GM18502 (cell line): ENCODE data around the gene OVCA2.

Experiments used
- ATAC-seq: cut with Tn5 transposase; IDR thresholded peaks from one replicate; pipeline ENCODE4 v1.9.1; 2021; ENCODE audit warnings: mild to moderate bottlenecking; ENCODE audit not compliant: unreplicated experiment, poor library complexity

The OVCA2 gene

GRCh38 chr17:2041561-2042389, at the start of gene OVCA2:
TSS of gene OVCA2 (plus strand) at chr17:2042022. CDS start at chr17:2042048, 26 bp downstream.
- peak; percentile 87 for ATAC-seq

DNA sequence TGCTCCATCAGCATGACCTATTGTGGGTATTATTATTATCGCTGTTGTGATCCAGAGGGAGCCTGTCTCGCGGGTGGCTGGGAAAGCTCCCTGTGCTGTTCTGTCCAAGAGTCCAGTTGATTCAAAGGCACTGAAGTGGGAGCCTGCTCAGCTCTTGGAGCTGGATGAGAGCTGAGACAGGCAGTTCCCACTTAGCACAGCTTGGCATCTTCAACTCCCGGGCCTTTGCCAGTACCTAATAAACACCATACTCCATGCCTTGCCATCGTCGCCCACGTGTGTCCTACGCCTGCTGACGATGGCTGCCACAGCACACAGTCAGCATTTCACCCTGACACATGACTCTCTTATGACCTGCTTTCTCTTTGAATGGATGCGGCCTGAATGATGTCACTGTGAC, 49.3 kb upstream of the OVCA2 start:
- no peak for ATAC-seq

- no peak for ATAC-seq
Observed at GRCh38 chr17:1994707-1995106, 47.1 kb upstream of the OVCA2 start.

- no peak for ATAC-seq
Observed at GRCh38 chr17:1995321-1995892, 46.4 kb upstream of the OVCA2 start.

DNA sequence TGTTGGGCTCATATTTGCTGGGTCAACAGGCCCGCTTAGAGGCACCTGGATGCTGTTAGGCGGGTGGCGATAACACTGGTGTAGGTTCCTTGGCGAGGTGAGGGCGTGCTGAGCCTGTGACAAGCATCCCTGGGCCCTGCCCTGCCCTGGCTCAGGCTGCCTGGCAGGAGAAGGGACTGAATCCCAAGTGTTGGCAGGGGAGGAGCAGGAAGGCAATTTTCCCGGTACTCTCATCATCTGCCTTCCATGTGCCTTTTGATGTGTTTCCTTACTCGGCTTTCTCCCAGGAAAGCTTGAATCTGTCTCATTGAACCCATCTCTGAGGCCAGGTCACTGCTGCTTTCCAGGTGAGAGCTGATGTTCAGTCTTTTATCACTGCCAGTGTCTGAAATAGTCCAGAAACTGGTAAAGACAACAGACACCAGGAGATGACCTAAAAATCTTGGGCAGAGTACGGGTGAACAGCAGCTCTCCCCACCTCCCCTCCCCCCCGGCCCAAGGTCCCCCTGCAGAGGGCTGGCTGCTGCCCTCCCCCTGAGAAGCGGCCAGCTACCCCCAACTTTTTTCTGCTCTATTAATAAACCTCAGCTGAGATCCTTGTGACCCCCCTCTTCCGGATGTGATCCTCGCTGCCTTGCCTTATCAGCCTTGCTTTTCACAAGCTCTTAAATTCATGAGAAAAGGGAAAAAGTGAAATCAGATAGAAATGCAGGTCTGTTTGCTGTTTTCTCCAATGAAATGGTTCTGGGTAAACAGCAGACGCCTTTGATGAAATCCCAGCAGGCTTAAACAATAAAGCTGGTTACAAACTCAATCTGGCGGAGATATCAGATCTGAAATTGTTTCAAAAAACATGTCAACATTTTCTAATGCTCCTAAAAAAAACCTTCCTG, 45.7 kb upstream of the OVCA2 start:
- ATAC-seq: no peak

GRCh38 chr17:1996800-1997288, 45.0 kb upstream of the OVCA2 start:
- ATAC-seq: no peak

DNA sequence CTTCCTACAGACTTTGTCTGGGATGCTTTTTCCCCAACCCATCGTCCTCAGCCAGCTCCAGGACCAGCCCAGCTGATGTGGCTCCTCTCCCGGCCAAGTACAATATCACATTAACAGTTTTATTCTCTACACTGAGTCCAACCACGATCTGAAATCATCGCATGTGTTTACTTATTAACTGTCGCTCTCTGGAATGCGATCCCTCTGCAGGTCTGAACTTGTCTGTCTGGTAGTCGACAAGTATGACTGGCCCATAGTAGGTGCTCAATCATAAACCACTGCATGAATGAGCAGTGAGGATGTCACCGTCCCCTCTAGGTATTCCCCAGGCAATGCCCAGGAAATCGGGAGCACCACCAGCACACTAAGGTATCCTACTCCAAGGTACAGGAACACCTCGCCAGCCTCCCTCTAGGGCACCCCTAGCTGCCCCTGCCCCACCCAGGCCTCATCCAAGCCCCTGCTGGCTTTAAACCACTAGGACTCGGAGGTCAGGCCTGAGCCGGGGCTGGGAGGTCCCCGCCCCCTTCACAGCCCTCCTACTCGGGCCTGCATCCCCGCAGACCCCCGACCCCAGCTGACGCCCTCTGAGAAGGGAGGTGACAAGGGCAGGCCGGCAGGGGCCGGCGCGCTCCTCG, 44.4 kb upstream of the OVCA2 start:
- ATAC-seq: no peak

DNA sequence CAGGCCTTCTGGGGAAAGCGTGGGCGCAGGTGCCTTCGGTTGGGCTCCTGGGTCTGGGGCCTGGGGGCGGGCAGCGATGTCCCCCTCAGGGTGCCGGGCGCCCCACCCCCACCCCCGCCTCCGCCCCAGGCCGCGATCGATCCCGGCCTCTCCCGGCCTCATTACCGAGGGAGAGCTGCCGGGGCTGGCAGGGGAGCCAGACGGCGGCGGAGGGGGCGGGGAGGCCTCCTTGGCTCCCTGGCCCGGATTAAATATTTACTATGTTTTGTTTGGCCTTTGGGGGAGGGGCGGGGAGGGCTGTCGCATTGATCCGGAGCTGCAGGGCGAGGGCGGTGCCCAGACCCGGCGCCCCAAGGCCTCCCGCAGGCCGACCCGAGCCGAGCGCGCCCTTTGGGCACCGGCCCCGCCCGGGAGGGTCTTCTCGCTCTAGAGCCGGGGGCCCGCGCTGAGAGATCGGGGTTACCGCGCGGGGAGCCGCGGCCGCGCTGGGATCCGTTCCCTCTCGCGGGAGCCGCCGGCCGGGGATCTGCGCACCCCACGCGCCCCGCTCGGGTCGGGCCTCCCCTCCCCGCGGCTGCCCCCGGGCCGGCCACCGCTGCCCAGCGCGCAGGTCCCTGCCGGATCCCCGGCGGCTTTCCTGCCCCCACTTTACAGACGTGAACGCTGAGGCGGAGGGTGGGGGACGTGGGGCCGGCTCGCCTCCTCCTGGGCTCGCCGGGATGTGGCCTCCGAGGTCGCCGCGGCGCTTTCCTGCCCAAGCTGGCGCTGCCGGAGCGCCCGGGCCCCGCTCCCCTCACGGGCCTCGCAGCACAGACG, 43.7 kb upstream of the OVCA2 start:
- ATAC-seq: no peak

DNA sequence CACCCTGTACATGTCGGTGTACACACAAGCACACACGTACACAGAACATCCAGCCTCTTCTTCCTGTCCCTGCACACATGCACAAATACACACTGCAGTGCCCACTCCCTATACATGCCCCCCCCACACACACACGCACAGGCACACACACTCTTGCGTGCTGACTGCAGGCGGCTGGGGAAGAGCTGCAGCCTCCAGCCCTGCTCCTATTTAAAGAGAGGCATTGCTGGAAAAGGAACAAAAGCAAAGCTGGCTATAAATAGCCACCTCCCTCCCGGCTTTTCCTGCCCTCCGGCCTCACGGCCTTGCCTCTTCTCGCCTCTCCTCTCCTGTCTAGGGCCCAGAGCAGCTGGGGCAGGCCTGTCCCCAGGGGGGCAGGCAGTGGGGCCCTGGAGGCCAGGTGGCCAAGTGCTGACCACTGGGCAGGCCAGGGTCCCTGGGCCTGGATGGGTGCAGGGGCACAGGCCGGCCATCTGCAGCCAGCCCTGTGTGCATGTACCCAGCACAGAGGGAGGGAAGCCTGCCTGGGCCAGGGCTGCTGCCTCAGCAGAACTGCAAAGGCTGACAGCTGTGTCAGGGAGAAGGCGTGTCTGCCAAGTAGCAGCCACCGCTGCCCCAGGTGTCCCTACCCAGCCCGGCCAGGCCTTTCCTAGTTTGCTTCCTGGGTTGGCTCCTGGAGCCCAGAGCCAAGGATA, 42.1 kb upstream of the OVCA2 start:
- ATAC-seq: no peak

- no peak for ATAC-seq
Observed at GRCh38 chr17:2002767-2003329, 39.0 kb upstream of the OVCA2 start.

- no peak for ATAC-seq
Observed at GRCh38 chr17:2003525-2003924, 38.3 kb upstream of the OVCA2 start.

DNA sequence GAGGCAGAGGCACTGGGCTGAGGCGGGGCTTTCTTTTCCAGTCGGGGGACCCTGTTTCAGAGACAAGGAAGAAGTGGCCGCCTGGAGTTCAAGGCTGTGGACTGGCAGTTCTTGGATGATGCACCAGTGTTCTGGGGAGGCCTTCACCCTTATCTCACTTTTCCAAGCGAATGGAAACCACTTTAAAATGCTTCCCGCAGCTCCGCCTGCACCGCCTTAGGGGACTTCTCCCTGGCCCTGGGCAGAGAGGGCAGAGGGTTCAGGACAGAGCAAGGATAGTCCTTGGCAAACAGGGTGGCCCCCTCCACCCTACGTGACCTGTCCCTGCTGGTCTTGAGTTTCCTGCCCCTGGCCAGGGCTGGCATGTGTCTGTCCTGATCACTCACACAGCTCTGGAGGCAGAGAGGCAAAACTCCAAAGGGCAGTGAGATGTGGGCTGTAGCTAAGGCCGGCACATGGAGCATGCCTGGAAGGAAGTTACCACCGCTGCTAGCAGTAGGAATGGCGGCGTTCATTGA, 37.3 kb upstream of the OVCA2 start:
- no peak for ATAC-seq

DNA sequence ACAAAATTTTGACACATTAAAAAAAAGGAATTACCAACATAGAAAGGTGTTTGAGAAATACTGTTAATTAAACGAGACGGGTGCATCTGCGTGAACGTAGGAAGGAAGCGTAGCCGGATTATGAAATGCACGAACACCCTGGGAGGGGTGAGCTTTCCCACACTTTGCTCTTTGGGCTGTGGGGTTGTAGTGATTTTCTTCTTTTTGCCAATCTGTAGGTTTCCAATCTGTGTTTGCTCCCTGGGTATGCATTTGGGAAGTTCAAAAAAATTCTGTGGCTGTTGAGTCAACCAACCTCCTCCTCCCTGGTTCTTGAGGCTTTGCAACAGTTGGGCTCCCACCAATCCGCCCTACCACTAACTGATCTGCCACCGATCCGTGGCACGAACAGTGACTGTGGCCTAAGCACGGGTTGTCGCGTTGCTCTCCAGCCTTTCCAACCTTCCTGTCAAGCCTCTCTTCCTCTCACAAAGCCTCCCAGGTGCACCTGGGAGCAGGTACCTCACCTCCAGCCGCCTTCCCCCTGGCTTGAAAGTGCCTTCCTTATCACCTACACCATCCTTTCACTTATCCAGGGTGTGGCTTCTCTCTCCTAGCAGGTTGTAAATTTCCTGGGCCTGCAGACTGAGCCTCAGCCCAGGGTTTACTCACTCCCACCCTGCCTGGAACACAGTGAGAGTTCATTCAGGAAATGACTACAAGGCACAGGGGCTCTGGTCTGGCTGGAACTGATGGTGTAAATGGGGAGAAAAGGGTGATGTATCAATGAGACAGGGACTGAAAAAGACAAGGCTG, 33.3 kb upstream of the OVCA2 start:
- ATAC-seq: no peak

DNA sequence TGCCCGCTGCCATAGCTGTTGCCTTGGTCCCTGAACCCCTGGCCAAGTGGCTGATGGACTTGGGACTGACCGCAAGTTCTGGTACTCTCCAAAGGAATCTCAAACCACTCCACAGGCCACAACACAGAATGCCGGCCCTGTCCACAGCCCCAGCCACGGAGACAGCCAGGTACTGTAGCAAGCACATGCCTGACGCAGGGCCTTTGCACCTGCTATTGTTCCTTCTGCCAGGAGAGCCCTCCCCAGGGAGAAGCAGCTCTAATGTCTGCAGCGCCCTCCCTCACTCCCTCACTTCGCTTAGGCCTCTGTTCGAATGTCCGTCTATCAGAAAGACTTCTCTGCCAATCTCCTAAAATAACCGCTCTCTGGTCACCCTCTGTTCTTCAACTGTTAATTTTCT, 32.1 kb upstream of the OVCA2 start:
- no peak for ATAC-seq

- no peak for ATAC-seq
Observed at GRCh38 chr17:2011411-2012371, 30.1 kb upstream of the OVCA2 start.

GRCh38 chr17:2012499-2012898, 29.3 kb upstream of the OVCA2 start:
- no peak for ATAC-seq
